ENCODE data around the gene SNX32. TPM values are rescaled to one million over a fixed set of nuclear protein-coding genes. Genes with fewer than 3 reads are reported as not detected.

Gene SNX32
- total RNA-seq, 1 experiment from 2014 or later: not detected

- no peak for DNase-seq (ENCODE audit: low read depth)
Measured at GRCh38 chr11:65865550-65866172, 31.9 kb downstream of the SNX32 start.

GRCh38 chr11:65866509-65867283 lies 32.9 kb downstream of the SNX32 start:
- DNase-seq (ENCODE audit: low read depth): no peak

- DNase-seq (ENCODE audit: low read depth): no peak
Measured at GRCh38 chr11:65867284-65868071, 33.7 kb downstream of the SNX32 start.

- DNase-seq (ENCODE audit: low read depth): no peak
Measured at GRCh38 chr11:65868076-65868667, 34.4 kb downstream of the SNX32 start.

- DNase-seq (ENCODE audit: low read depth): no peak
Measured at GRCh38 chr11:65868907-65869306, 35.1 kb downstream of the SNX32 start.

GRCh38 chr11:65869643-65870306 lies 36.0 kb downstream of the SNX32 start:
- no peak for DNase-seq (ENCODE audit: low read depth)

GRCh38 chr11:65870307-65870658 lies 36.5 kb downstream of the SNX32 start:
- no peak for DNase-seq (ENCODE audit: low read depth)

GRCh38 chr11:65870706-65871681 lies 37.2 kb downstream of the SNX32 start:
- no peak for DNase-seq (ENCODE audit: low read depth)

GRCh38 chr11:65871811-65872548 lies 38.2 kb downstream of the SNX32 start:
- no peak for DNase-seq (ENCODE audit: low read depth)

- peak; percentile 47 for DNase-seq (ENCODE audit: low read depth)
Measured at GRCh38 chr11:65872586-65873317, 39.0 kb downstream of the SNX32 start, which contains the start of gene EFEMP2. EFEMP2 (minus strand) TSS chr11:65872800; CDS start chr11:65872354, 446 bp downstream.

GRCh38 chr11:65873318-65874156 lies 39.8 kb downstream of the SNX32 start:
- peak; percentile 95 for DNase-seq (ENCODE audit: low read depth)

GRCh38 chr11:65879617-65880016 lies 45.9 kb downstream of the SNX32 start, which contains the start of gene CTSW:
CTSW (plus strand) TSS chr11:65879837; CDS start chr11:65879855, 18 bp downstream.
- DNase-seq (ENCODE audit: low read depth): no peak

GRCh38 chr11:65880027-65880426 lies 46.3 kb downstream of the SNX32 start:
- no peak for DNase-seq (ENCODE audit: low read depth)

- no peak for DNase-seq (ENCODE audit: low read depth)
Measured at GRCh38 chr11:65880844-65881421, 47.2 kb downstream of the SNX32 start.

GRCh38 chr11:65882120-65883057 lies 48.6 kb downstream of the SNX32 start:
- DNase-seq (ENCODE audit: low read depth): no peak

- DNase-seq (ENCODE audit: low read depth): no peak
Measured at GRCh38 chr11:65883058-65883761, 49.4 kb downstream of the SNX32 start.
